Left renal cortex interstitium (tissue), 4 donors: ENCODE data around the gene EFNA5. TPM values are rescaled to one million over a fixed set of nuclear protein-coding genes. Genes with fewer than 3 reads are reported as not detected.

ENCODE experiments used
- DNase-seq, 4 donors: peaks; one replicate each; pipeline ENCODE4 v3.0.0-alpha.2; 2013; ENCODE audit warnings: low read depth in 4 of 4, low spot score in 2 of 4, missing footprints in 1 of 4
- polyA plus RNA-seq, 4 donors: library from polyadenylated mRNA; unstranded; fragments of 120-200 nt; gene quantifications; one replicate each; pipeline ENCODE4 v1.2.1, GENCODE V29; 2013; ENCODE audit not compliant: insufficient read length in 4 of 4

EFNA5 gene
- polyA plus RNA-seq, 4 donors, result 23.3 to 28.7 (median 26.9) TPM

DNA sequence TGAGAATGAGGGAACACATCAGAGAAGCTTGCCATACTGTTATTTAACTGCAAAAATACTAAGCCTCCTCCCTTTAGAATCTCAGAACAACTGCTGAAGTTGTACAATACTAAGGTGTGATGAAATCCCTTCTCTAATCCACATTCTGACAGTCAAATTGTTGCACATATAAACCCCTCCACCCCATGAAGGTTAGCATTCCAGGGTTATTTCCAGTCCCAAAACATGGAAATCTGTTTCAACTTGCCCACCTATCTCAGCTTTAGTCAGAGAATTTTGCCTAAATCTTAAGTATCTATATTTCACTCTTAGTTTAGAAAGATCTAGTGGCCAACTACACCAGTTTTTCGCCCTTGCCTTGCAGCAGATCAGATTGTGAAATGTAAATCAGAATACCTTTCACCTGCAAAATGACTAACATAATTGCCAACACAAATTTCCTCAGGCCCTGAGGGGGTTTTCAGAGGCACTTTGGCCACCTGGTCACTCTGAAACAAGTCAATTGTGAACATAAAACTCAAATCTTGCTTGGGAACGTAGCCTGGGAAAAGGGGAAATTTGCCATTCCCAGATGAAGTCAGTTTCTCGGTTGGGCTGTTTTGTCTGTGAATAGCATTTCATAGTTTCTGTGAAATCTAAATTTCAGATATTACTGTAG, 93.9 kb downstream of the EFNA5 start:
- DNase-seq, result no peak

- no peak for DNase-seq
Observed at GRCh38 chr5:107576155-107576554, 94.6 kb downstream of the EFNA5 start.

DNA sequence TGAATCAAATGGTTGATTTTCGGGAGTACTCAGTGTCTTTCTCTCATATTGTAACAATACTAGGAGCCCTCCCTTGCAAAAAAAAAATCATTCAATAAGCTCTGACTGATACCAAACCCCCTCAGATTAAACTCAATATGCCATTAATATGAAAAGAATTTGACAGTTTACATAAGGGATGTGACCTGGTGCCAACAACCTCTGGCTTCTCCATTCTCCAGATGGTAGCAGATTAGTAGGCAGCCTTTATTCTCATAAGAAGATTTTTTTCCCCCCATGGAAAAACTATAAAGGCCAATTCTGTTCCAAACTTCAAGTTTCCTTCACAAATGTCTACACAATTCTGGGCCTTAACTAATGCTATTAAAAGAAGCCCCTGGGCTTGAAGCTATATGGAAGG, 96.5 kb downstream of the EFNA5 start:
- DNase-seq, result no peak

DNA sequence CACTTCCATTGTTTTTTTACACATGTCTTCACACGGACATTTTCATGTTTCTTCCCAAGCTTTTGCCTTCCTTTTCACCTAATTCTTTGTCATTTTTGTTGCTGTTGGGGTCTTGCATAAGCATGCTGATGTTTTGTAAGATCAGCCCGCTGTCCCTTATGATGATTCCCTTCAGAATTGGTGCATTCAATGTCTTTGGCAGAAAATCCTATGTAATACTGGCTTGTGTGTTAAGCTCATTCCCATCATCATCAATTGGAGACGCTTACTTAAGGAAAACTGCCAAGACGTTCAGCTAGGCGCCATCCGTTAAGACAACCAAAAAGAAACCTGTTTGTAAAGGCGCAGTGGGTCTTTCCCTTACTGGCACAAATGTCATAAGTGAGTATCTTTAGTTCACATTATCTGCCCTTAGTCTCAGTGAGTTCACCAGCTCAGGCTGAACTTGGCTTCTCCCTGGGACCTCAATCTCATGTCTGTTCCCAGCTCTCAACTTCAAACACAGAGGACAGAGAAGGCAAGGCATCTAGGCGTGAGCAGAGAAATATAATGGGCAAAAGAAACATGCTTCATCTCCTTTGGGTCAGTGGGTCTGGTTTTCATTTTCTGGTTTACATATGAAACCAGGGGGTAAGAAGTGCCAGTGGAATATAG, 97.9 kb downstream of the EFNA5 start:
- no peak for DNase-seq

DNA sequence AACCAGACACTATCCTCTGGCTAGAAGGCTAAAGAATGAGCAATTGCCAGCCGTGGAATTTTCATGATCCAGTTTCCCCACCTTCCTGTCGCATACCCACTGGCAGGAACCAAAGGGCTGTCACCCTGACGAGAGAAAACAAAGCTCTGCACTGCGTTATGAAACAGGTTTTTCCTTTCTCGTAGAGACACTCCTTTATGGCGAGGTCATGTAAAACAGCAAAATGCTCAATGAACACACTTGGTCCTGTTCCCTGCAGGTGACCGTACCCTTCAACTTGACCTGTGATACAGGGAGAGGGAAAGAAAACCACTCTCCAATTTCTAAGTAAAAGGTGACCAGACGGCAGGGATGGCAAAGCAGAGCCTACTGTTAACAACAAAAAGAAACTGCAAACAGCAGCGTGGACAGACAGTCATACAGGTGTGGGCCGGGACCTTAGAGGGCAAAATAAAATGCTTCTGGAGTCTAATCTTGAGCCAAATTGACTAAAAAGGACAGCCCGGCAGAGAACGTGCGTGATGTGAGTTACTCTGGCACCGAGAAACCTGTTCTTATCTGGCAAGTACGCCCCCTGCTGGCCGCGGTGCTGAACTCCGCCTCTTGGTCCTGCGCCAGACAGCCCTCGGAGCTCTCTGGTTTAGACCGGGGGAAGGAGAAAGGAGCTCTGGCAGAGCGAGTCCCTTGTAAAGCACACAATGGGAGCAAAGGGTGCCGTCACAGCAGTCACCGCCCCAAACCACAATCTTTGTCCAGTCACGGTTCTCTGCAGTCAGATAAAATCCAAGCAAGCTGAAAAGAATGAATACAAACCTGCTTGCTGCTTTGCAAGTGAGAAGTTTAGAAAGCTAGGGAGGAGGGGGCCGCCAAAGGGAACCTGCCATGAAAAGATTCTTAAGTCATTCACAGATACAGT, 98.9 kb downstream of the EFNA5 start:
- peak; percentile 85 to 93 (median 88) for DNase-seq

DNA sequence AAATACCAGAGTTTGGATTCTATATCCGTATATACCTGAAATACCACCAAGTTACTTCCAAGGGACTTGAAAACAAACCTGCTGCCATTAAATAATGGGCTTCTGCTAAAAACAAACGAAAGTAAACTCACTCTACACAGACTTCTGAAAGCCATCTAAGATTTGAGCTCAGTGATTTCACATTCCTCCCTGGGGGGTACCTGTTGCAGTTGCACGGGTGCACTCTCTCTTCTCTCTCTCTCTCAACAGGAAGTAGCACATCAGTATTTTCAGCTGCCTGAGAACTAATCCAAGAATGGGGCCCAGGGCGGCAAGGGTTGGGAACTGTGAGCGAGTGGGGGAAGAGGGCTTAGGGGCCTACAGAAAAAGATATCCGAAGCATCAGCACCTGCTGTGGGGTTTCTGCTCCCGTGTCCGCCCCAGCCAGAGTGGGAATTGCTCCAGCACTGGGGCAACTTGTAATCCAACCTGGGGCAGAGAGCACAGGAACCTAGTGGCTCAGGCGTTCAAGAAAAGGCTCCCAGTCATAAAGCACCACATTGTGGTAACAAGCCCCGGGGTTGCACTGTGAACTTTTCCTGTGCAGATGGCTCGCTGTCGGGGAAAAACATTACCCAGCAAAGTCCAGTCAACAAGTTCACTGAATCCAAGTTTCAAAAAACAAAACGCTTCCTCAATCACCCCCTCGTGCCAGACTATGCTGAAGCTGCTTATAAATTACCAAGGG, 99.8 kb downstream of the EFNA5 start:
- DNase-seq, result no peak

GRCh38 chr5:107570181-107570580, 100.6 kb downstream of the EFNA5 start:
- no peak for DNase-seq

DNA sequence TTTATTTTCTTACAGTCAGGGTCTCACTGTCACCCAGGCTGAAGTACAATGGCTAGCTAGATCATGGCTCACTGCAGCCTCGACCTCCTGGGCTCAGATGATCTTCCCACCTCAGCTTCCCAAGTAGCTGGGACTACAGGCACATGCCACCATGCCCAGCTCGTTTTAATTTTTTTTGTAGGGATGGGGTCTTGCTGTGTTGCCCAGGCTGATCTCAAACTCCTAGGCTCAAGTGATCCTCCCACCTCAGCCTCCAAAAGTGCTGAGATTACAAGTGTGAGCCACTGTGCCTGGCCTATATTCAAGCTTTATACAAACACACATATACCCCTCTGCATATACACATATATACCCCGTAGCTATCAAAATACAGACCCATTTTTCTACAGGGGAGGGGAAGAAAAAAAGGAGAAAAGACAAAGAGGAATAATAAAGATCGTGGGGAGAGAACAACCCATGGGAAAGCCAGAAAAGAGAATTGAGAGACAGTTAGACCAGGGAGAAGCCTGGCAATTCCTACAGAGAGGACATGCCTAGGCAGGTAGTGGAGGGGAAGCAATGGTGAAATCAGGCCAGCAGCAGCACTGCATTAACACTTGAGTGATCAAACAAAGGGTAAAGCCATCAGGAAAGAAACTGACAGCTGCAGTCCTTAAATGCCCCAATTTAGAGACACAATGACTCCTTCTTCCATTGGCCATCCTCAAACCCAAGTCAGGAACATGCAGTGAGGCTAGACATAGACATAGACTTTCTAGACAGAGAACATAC, 102.7 kb downstream of the EFNA5 start:
- no peak for DNase-seq

- DNase-seq, result no peak
Observed at GRCh38 chr5:107566986-107567385, 103.8 kb downstream of the EFNA5 start.

DNA sequence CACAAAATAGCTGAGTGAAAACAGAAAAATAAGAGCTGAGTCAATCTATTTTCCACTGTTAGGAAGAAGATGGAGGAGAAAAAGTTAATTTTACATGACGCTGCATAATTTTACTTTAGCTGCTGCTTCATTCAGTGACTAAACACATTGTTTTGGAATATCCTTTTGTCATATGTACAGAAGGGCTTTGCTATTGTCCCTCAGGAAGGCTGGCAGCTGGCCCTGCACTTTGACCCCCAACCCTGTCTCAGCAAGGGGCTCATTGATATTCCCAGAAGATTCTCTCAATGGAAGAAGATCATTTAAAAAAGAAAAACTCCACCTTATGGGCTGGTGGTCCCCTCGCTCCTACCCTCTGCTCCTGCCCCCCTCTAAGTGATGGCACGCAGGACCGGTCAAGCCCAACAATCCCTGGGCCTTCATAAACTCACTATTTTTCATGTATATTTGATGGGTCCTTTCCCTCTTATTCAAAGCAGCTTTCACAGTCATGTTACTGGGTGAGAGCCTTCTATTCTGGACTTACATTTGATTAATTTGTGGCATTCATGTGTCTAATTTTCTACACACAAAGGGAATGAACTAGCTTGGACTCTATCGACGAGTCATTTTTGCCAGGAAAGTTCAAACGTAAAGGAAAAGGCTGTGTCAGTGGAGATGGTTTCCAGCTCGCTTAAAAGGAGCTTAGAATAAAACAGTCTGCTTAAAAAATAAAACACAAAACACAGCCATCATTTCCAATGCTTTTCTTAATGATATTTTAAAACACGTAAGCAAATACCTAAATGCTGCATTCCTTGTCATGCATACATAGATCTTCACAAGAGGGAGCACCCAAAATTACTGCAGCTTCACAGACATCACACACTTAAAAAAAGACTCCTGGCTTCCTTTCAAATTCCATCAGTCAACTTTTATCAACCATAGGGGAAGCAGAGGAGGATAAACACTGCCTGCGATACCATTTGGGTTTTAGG, 104.7 kb downstream of the EFNA5 start:
- DNase-seq, result no peak

DNA sequence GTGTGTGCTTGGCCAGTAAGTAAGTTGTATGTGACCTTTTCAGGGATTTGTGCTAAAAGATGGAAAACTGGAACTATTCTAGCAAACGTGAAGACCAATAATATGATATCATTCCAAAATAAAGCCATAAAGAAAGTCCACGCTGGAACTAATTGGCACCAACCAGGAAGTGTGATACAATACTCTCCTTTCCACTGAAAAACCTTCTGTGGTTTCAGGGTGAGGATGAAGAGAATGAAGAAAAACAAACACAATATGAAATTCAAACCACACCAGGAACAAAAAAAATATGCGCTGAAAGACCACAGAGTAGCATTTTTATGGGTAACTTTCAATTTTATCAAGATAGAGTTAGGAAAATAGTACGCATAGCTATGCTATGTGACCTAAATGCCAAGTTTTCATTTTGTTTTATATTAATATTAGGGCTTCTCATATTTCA, 105.8 kb downstream of the EFNA5 start:
- no peak for DNase-seq

GRCh38 chr5:107563959-107564544, 106.7 kb downstream of the EFNA5 start:
- DNase-seq, result no peak

- DNase-seq, result no peak
Observed at GRCh38 chr5:107560377-107560776, 110.4 kb downstream of the EFNA5 start.

DNA sequence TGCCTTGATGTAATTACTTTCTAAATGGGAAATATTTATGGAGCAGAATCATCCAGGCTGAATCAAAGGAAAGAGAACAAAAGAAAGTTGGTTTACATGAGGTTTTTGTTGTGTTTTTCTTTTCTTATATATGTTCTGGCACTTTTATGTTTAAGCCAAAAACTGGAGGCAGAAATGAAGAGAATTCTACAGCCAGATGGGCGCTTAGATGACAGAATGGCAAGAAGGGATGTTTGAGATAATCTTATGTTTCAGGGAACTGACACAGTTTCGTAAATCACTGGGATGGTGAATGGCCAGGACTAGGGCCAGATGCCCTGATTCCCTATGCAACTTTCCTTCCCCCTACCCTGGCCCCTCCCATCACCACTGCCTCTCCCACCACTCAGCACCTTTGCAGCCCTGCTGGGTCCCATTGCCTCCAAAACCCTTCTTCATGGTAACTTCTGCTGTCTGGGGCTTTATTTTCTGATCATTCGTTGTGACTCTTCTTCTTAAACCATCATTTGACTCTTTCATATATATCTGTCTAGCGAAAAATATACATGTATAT, 111.8 kb downstream of the EFNA5 start:
- no peak for DNase-seq

- DNase-seq, result no peak
Observed at GRCh38 chr5:107557051-107557658, 113.6 kb downstream of the EFNA5 start.

GRCh38 chr5:107556575-107556974, 114.2 kb downstream of the EFNA5 start:
- no peak for DNase-seq

- DNase-seq, result no peak
Observed at GRCh38 chr5:107555425-107556090, 115.2 kb downstream of the EFNA5 start.
